ENCODE data around the gene DUT.
"Not testable (repeated sequence)": the region's sequence is repeated elsewhere in the genome, so short reads cannot be mapped to it uniquely, and the experiment has no call there.

Gene DUT

GRCh38 chr15:48330855-48331795, at the start of gene DUT:
TSS of gene DUT (plus strand) at chr15:48331429. CDS start at chr15:48331516, 87 bp downstream.
- DNase-seq (ENCODE audit: low read depth in 2 of 2): peak; percentile 63 to 69

GRCh38 chr15:48281674-48282073, 49.6 kb upstream of the DUT start:
- no peak for DNase-seq (ENCODE audit: low read depth in 2 of 2)

GRCh38 chr15:48282216-48282615, 49.0 kb upstream of the DUT start:
- no peak for DNase-seq (ENCODE audit: low read depth in 2 of 2)

GRCh38 chr15:48283396-48284145, 47.7 kb upstream of the DUT start:
- no peak for DNase-seq (ENCODE audit: low read depth in 2 of 2)

GRCh38 chr15:48285329-48286214, 45.7 kb upstream of the DUT start:
- peak; percentile 4 to 40 for DNase-seq (ENCODE audit: low read depth in 2 of 2)

- no peak for DNase-seq (ENCODE audit: low read depth in 2 of 2)
Measured at GRCh38 chr15:48289628-48290027, 41.6 kb upstream of the DUT start.

- DNase-seq (ENCODE audit: low read depth in 2 of 2): no peak
Measured at GRCh38 chr15:48292458-48292857, 38.8 kb upstream of the DUT start.

- no peak for DNase-seq (ENCODE audit: low read depth in 2 of 2)
Measured at GRCh38 chr15:48297668-48298067, 33.6 kb upstream of the DUT start.

GRCh38 chr15:48298914-48299313, 32.3 kb upstream of the DUT start:
- no peak for DNase-seq (ENCODE audit: low read depth in 2 of 2)

- DNase-seq (ENCODE audit: low read depth in 2 of 2): no peak
Measured at GRCh38 chr15:48300038-48300437, 31.2 kb upstream of the DUT start.

GRCh38 chr15:48304398-48304797, 26.8 kb upstream of the DUT start:
- DNase-seq (ENCODE audit: low read depth in 2 of 2): no peak

- DNase-seq (ENCODE audit: low read depth in 2 of 2): no peak
Measured at GRCh38 chr15:48306639-48307038, 24.6 kb upstream of the DUT start.

- DNase-seq (ENCODE audit: low read depth in 2 of 2): no peak
Measured at GRCh38 chr15:48307586-48307985, 23.6 kb upstream of the DUT start.

- DNase-seq (ENCODE audit: low read depth in 2 of 2): no peak
Measured at GRCh38 chr15:48309740-48310139, 21.5 kb upstream of the DUT start.

GRCh38 chr15:48313216-48313615, 18.0 kb upstream of the DUT start:
- no peak for DNase-seq (ENCODE audit: low read depth in 2 of 2)

GRCh38 chr15:48315041-48315440, 16.2 kb upstream of the DUT start:
- no peak for DNase-seq (ENCODE audit: low read depth in 2 of 2)

- no peak for DNase-seq (ENCODE audit: low read depth in 2 of 2)
Measured at GRCh38 chr15:48317221-48317620, 14.0 kb upstream of the DUT start.

GRCh38 chr15:48318131-48318530, 13.1 kb upstream of the DUT start:
- DNase-seq (ENCODE audit: low read depth in 2 of 2): no peak

- DNase-seq (ENCODE audit: low read depth in 2 of 2): no peak
Measured at GRCh38 chr15:48323294-48323693, 7.9 kb upstream of the DUT start.

GRCh38 chr15:48324949-48325348, 6.3 kb upstream of the DUT start:
- no peak for DNase-seq (ENCODE audit: low read depth in 2 of 2)

GRCh38 chr15:48325400-48325799, 5.8 kb upstream of the DUT start:
- no peak for DNase-seq (ENCODE audit: low read depth in 2 of 2)

- not testable (repeated sequence) for DNase-seq (ENCODE audit: low read depth in 2 of 2)
Measured at GRCh38 chr15:48326180-48326579, 5.0 kb upstream of the DUT start.
